OCI-LY7 (cell line): ENCODE measurements around the gene NFIA. TPM values are rescaled to one million over a fixed set of nuclear protein-coding genes. Genes with fewer than 3 reads are reported as not detected.

Experiments used
- BruUV-seq: library from RNA; stranded (reverse); fragments of 400-500 nt; replicated peaks from 2 replicates; lab custom pipeline; 2021; lab: Mats Ljungman, UMichigan
- CTCF ChIA-PET: fragments of 300-600 bp; sonication (Branson Sonifier 250); formaldehyde crosslinking; loops from one replicate; lab custom pipeline; 2022; ENCODE audit warnings: antibody characterized with exemption; ENCODE audit not compliant: unreplicated experiment; lab: Charles Lee
- POLR2A ChIA-PET: fragments of 300-600 bp; sonication (Branson Sonifier 250); formaldehyde crosslinking; loops from one replicate; lab custom pipeline; 2022; ENCODE audit warnings: antibody characterized with exemption; lab: Charles Lee
- DNase-seq: peaks from one replicate; pipeline ENCODE4 v3.0.0-alpha.2; 2015; ENCODE audit warnings: low spot score
- H2AFZ ChIP-seq: fragments of 200-600 bp; sonication (generic), shearing (Covaris generic); 2 replicates; pipeline ENCODE4 v1.6.1; 2014; ENCODE audit warnings: mild to moderate bottlenecking, antibody characterized with exemption, low read length, moderate library complexity
- H3K27ac ChIP-seq: fragments of 200-600 bp; sonication (generic); 2 replicates; pipeline ENCODE4 v1.5.1; 2014; ENCODE audit warnings: mixed run types, low read depth, mild to moderate bottlenecking, moderate library complexity, low read length, inconsistent platforms; ENCODE audit not compliant: poor library complexity, severe bottlenecking
- H3K36me3 ChIP-seq: fragments of 200-600 bp; sonication (generic); 2 replicates; pipeline ENCODE4 v1.6.1; 2014; ENCODE audit warnings: mild to moderate bottlenecking, antibody characterized with exemption, low read length, moderate library complexity, mixed read lengths; ENCODE audit not compliant: insufficient read depth
- H3K4me1 ChIP-seq: fragments of 200-600 bp; sonication (generic); 2 replicates; pipeline ENCODE4 v1.5.1; 2014; ENCODE audit warnings: mild to moderate bottlenecking, low read length; ENCODE audit not compliant: insufficient read depth, poor library complexity, severe bottlenecking
- H3K4me2 ChIP-seq: fragments of 200-600 bp; sonication (generic); 2 replicates; pipeline ENCODE4 v1.6.1; 2014; ENCODE audit warnings: mild to moderate bottlenecking, low read length
- H3K4me3 ChIP-seq: fragments of 200-600 bp; sonication (generic); 2 replicates; pipeline ENCODE4 v1.5.1; 2014; ENCODE audit warnings: mild to moderate bottlenecking, low read depth, low read length; ENCODE audit not compliant: poor library complexity, severe bottlenecking
- H3K79me2 ChIP-seq: fragments of 200-600 bp; sonication (generic); 2 replicates; pipeline ENCODE4 v1.6.1; 2016; ENCODE audit warnings: low read depth, mild to moderate bottlenecking, low read length, moderate library complexity, mixed read lengths; ENCODE audit not compliant: insufficient read depth
- H3K9me2 ChIP-seq: fragments of 200-600 bp; sonication (generic); 2 replicates; pipeline ENCODE4 v1.6.1; 2016; ENCODE audit warnings: mild to moderate bottlenecking, low read length, mixed read lengths; ENCODE audit not compliant: insufficient read depth
- H3K9me3 ChIP-seq: fragments of 200-600 bp; sonication (generic); 2 replicates; pipeline ENCODE4 v1.6.1; 2014; ENCODE audit warnings: mild to moderate bottlenecking, mixed run types, low read length, mixed read lengths
- H4K20me1 ChIP-seq: fragments of 200-600 bp; sonication (generic); 2 replicates; pipeline ENCODE4 v1.6.1; 2014; ENCODE audit warnings: mild to moderate bottlenecking, antibody characterized with exemption, low read length, moderate library complexity, mixed read lengths; ENCODE audit not compliant: insufficient read depth
- CTCF ChIP-seq: fragments of 200-600 bp; sonication (generic); conservative IDR thresholded peaks from 2 replicates; pipeline ENCODE4 v1.5.1; 2014; ENCODE audit warnings: mild to moderate bottlenecking, antibody characterized with exemption, low read length, moderate library complexity, mixed read lengths
- EZH2phosphoT487 ChIP-seq: fragments of 200-600 bp; sonication (generic); IDR thresholded peaks from 2 replicates; pipeline ENCODE4 v1.6.1; 2018; ENCODE audit warnings: low read depth, borderline replicate concordance, mild to moderate bottlenecking, mixed run types, antibody characterized with exemption, low read length, moderate library complexity, mixed read lengths
- intact Hi-C: fragments of 100-400 bp; cut with micrococcal nuclease; formaldehyde crosslinking; loops from one replicate; pipeline ENCODE4 v1.10.0; 2022; ENCODE audit not compliant: unreplicated experiment
- total RNA-seq, 2 experiments: library from RNA; depleted of rRNA in 1 of 2; stranded (reverse); fragments of >200 nt in 1 of 2; shearing (Covaris generic) in 1 of 2; gene quantifications; 2 replicates each; pipeline ENCODE4 v1.2.3, GENCODE V29; 2014 to 2022

NFIA gene
- total RNA-seq, 2 experiments from 2014 or later = 2.8 to 18.8 TPM

DNA sequence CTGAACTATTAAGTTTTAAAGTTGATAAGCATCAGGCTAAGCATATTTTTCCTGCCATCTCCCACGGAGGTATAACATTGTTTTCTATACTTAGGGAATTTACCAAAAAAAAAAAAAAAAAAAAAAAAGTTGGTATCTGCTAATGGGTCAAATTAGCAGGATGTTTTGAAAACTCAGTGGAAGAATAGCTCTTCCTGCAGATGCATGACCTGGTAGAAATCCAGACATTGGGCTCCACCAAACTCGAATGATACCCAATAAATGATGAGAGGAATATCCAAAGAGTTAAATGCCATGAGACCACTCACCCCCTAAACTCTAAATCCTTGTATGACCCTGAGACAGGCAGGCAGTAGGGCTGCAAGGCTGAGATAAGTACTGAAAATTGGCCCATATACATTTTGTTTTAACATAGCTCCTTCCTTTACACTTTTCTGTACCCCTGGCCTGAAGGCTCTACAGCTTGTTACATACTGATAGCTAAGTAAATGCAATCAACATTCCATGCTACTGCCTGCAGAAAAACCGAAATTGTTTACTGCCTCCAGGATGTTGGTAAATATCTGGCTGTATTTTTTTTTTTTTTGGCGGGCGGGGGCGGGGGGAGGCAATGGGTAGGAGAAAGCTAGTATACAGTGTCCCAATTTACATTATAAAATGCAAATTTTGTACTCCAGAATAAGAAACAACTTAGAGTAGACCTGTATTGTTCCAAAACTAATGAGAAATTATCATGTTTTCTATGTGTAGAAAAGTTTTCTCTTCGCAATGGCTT is 57.6 kb downstream of the NFIA start:
- no peak overlapping the region for H3K4me2 ChIP-seq
- no peaks in the 10 kb centered on the region for H3K4me1 ChIP-seq
- no peak overlapping the region for H2AFZ ChIP-seq
- TF ChIP-seq CTCF = no peak
- no peak for TF ChIP-seq EZH2phosphoT487
- no peaks in the 10 kb centered on the region for H4K20me1 ChIP-seq
- no peak for DNase-seq
- no peaks in the 10 kb centered on the region for H3K36me3 ChIP-seq
- H3K4me3 ChIP-seq = no peak overlapping the region
- no TSS peak for BruUV-seq
- intact Hi-C loops = no loop called here
- H3K79me2 ChIP-seq = no peaks in the 10 kb centered on the region
- H3K9me2 ChIP-seq = no peaks in the 10 kb centered on the region
- no peaks in the 10 kb centered on the region for H3K9me3 ChIP-seq
- CTCF ChIA-PET = interaction anchor here (0.6 kb wide), 1 partner anchor 40 kb away, joined by 3 read pairs; no protein-coding TSS in a partner anchor
- no peak overlapping the region for H3K27ac ChIP-seq
- POLR2A ChIA-PET = interaction anchor here (0.6 to 2.4 kb wide), 9 partner anchors 8 to 1721 kb away, joined by 3 to 7 read pairs (median 5); no protein-coding TSS in a partner anchor

DNA sequence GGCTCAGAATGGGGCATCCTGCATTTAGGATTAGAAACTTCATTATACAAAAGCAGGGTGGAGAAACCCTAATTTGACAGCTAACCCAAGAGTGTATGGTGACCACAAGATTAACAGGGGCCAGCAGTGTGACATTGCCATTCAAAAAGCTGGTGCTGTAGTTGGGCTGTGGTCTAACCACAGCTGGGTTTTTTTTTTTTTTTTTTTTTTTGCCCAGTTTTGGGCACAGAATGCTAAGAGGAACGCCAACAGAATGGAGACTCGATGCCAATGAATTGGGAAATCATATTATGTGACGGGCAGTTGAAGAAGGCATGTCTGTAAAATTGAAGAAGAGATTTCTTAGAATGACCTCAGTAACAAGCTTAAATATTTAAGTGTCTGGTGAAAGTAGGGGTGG is 58.4 kb downstream of the NFIA start:
- CTCF ChIA-PET = no interaction called here
- H3K79me2 ChIP-seq = no peaks in the 10 kb centered on the region
- no peak overlapping the region for H2AFZ ChIP-seq
- H3K9me2 ChIP-seq = no peaks in the 10 kb centered on the region
- no peak overlapping the region for H3K4me2 ChIP-seq
- H3K9me3 ChIP-seq = no peaks in the 10 kb centered on the region
- no peak overlapping the region for H3K4me3 ChIP-seq
- no peak for DNase-seq
- H3K36me3 ChIP-seq = no peaks in the 10 kb centered on the region
- POLR2A ChIA-PET = interaction anchor here (0.6 to 2.4 kb wide), 6 partner anchors 9 to 153 kb away, joined by 3 to 9 read pairs (median 6); no protein-coding TSS in a partner anchor
- no peaks in the 10 kb centered on the region for H4K20me1 ChIP-seq
- H3K4me1 ChIP-seq = no peaks in the 10 kb centered on the region
- intact Hi-C loops = no loop called here
- TF ChIP-seq CTCF (no peak), EZH2phosphoT487 (no peak)
- BruUV-seq = no TSS peak
- no peak overlapping the region for H3K27ac ChIP-seq
